ENCODE data around the gene ANKRD10.

Gene ANKRD10

GRCh38 chr13:110904748-110905147, 10.1 kb downstream of the ANKRD10 start:
- Histone ChIP-seq H3K9me3 (ENCODE audit: insufficient read depth, low read length) (no peaks in the 10 kb centered on the region), H3K79me2 (ENCODE audit: insufficient read depth, low read length) (peaks cover 49% of the 10 kb centered on the region), H3K9me2 (replicated peaks; ENCODE audit: insufficient read depth, low read length) (no peaks in the 10 kb centered on the region), H3K4me2 (ENCODE audit: low read depth, low read length, poor library complexity, severe bottlenecking) (no peak overlapping the region), H3K9ac (ENCODE audit: low read length) (no peak overlapping the region), H3K27ac (ENCODE audit: low read depth, low read length) (no peak overlapping the region), H2AFZ (ENCODE audit: low read depth, low read length, severe bottlenecking) (no peak overlapping the region), H3K36me3 (ENCODE audit: low read length) (peaks cover 49% of the 10 kb centered on the region), H3K4me3 (ENCODE audit: insufficient read depth, low read length, poor library complexity, severe bottlenecking) (no peak overlapping the region), H3F3A (ENCODE audit: insufficient read depth) (no peaks in the 10 kb centered on the region), H4K20me1 (ENCODE audit: low read depth, low read length) (peaks cover 20% of the 10 kb centered on the region), H3K27me3 (ENCODE audit: low read length) (no peaks in the 10 kb centered on the region)
- TF ChIP-seq EZH2phosphoT487 (conservative IDR thresholded peaks at IDR 0.05; ENCODE audit: low read length) (no peak), CTCF (IDR thresholded peaks at IDR 0.05; ENCODE audit: insufficient read depth, low read length, poor library complexity, severe bottlenecking) (no peak)

- Histone ChIP-seq H3K36me3 (ENCODE audit: low read length) (peaks cover 42% of the 10 kb centered on the region), H3K4me3 (ENCODE audit: insufficient read depth, low read length, poor library complexity, severe bottlenecking) (no peak overlapping the region)
Observed at GRCh38 chr13:110902370-110902769, 12.5 kb downstream of the ANKRD10 start.

GRCh38 chr13:110897521-110897920, 17.3 kb downstream of the ANKRD10 start:
- no peak overlapping the region for H3K4me2 ChIP-seq (ENCODE audit: low read depth, low read length, poor library complexity, severe bottlenecking)
- no peaks in the 10 kb centered on the region for H3K9me2 ChIP-seq (replicated peaks; ENCODE audit: insufficient read depth, low read length)
- no peak overlapping the region for H3K27ac ChIP-seq (ENCODE audit: low read depth, low read length)
- H4K20me1 ChIP-seq (ENCODE audit: low read depth, low read length): peaks cover 5% of the 10 kb centered on the region; the same call in 1 of the 2 replicates
- H3K27me3 ChIP-seq (ENCODE audit: low read length): no peaks in the 10 kb centered on the region
- no peaks in the 10 kb centered on the region for H3K79me2 ChIP-seq (ENCODE audit: insufficient read depth, low read length)
- peaks cover 28% of the 10 kb centered on the region for H3K36me3 ChIP-seq (ENCODE audit: low read length)
- no peak overlapping the region for H3K9ac ChIP-seq (ENCODE audit: low read length)
- H3K9me3 ChIP-seq (ENCODE audit: insufficient read depth, low read length): no peaks in the 10 kb centered on the region
- H3F3A ChIP-seq (ENCODE audit: insufficient read depth): no peaks in the 10 kb centered on the region
- no peak overlapping the region for H3K4me3 ChIP-seq (ENCODE audit: insufficient read depth, low read length, poor library complexity, severe bottlenecking)
- H2AFZ ChIP-seq (ENCODE audit: low read depth, low read length, severe bottlenecking): no peak overlapping the region
- TF ChIP-seq EZH2phosphoT487 (conservative IDR thresholded peaks at IDR 0.05; ENCODE audit: low read length) (no peak), CTCF (IDR thresholded peaks at IDR 0.05; ENCODE audit: insufficient read depth, low read length, poor library complexity, severe bottlenecking) (no peak)

More at GRCh38 chr13:110902370-110902769, 12.5 kb downstream of the ANKRD10 start:
- no peak overlapping the region for H3K9ac ChIP-seq (ENCODE audit: low read length)
- H3K4me2 ChIP-seq (ENCODE audit: low read depth, low read length, poor library complexity, severe bottlenecking): no peak overlapping the region
- H2AFZ ChIP-seq (ENCODE audit: low read depth, low read length, severe bottlenecking): no peak overlapping the region
- no peak overlapping the region for H3K27ac ChIP-seq (ENCODE audit: low read depth, low read length)
- TF ChIP-seq EZH2phosphoT487 (conservative IDR thresholded peaks at IDR 0.05; ENCODE audit: low read length): no peak
- TF ChIP-seq CTCF (IDR thresholded peaks at IDR 0.05; ENCODE audit: insufficient read depth, low read length, poor library complexity, severe bottlenecking): no peak
- H4K20me1 ChIP-seq (ENCODE audit: low read depth, low read length): peaks cover 12% of the 10 kb centered on the region
- H3K9me2 ChIP-seq (replicated peaks; ENCODE audit: insufficient read depth, low read length): no peaks in the 10 kb centered on the region
- peaks cover 25% of the 10 kb centered on the region for H3K79me2 ChIP-seq (ENCODE audit: insufficient read depth, low read length)
- H3K27me3 ChIP-seq (ENCODE audit: low read length): no peaks in the 10 kb centered on the region
- H3F3A ChIP-seq (ENCODE audit: insufficient read depth): no peaks in the 10 kb centered on the region
- H3K9me3 ChIP-seq (ENCODE audit: insufficient read depth, low read length): no peaks in the 10 kb centered on the region
